ENCODE data around the gene METRN. TPM values are rescaled to one million over a fixed set of nuclear protein-coding genes. Genes with fewer than 3 reads are reported as not detected.
A peak's percentile ranks its signal among the peaks of the same experiment; 100 is the strongest.

Gene METRN
- total RNA-seq, result 10 to 100 TPM; 36.6 to 71.9 TPM

DNA sequence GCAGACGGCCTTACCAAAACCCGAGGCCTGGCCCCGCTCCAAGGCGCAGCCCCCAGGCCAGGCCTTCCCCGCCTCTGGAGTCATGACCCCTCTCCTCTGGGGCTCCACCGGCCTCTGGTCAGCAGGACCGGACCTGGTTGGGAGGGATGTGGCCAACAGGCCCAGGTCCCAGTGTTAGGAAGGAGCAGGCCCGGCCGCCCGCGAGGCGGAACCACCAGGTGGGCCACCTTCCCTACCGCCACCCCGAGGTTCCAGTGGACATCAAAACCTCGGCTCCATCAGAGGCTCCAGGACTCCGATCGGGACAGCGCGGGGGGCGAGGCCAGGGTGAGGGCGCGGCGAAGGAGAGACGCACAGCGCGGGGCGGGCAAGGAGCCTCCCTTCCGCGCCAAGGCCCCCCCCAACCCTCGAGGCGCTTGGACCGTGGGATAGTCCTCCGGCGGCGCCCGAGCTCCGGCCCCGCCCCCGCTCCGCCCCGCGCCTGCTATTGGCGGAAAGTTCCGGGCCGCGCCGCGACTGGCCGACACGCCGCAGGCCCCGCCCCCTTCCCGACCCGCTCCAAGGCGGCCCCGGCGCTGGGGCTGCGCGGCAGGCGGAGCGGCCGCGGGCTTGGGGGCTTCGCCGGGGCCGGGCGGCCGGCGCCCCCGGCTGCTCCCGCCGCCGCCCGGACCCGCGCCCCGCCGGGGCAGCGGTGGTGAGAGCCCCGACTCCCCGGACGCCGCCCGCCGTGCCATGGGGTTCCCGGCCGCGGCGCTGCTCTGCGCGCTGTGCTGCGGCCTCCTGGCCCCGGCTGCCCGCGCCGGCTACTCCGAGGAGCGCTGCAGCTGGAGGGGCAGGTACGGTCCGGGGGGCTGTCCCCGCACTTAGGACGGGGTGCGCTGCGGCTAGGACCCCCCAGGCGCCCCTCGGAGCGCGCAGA is at the start of gene METRN:
METRN (plus strand) TSS at position 561 of the 919 bp plus-strand sequence; CDS start at position 733, 172 bp downstream.
- intact Hi-C loops (cut with DNase I), result loop anchor here (5.0 kb wide), 1 partner anchor 337 kb away; no protein-coding TSS in a partner anchor
- Histone ChIP-seq H3K36me3 (replicated peaks in 1 of 2; ENCODE audit: insufficient read depth in 1 of 2, low read depth in 2 of 2) (no peaks in the 10 kb centered on the region), H3K27me3 (peaks cover 0 to 15% of the 10 kb centered on the region in 2 donors), H3K4me3 (peak within 1 kb of the TSS; percentile 25 to 43), H3K9me3 (no peaks in the 10 kb centered on the region), H3K4me1 (peaks cover 59% of the 10 kb centered on the region), H3K27ac (peak within 1 kb of the TSS; percentile 16 to 73 (median 63))
- TF ChIP-seq POLR2A (IDR thresholded peaks at IDR 0.05), result no peak
- TF ChIP-seq, protein P1, sequence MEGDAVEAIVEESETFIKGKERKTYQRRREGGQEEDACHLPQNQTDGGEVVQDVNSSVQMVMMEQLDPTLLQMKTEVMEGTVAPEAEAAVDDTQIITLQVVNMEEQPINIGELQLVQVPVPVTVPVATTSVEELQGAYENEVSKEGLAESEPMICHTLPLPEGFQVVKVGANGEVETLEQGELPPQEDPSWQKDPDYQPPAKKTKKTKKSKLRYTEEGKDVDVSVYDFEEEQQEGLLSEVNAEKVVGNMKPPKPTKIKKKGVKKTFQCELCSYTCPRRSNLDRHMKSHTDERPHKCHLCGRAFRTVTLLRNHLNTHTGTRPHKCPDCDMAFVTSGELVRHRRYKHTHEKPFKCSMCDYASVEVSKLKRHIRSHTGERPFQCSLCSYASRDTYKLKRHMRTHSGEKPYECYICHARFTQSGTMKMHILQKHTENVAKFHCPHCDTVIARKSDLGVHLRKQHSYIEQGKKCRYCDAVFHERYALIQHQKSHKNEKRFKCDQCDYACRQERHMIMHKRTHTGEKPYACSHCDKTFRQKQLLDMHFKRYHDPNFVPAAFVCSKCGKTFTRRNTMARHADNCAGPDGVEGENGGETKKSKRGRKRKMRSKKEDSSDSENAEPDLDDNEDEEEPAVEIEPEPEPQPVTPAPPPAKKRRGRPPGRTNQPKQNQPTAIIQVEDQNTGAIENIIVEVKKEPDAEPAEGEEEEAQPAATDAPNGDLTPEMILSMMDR (IDR thresholded peaks at IDR 0.05), result no peak
- 3 to 6% methylated on average over 5 to 55 of the region's 108 CpGs for WGBS, 2 donors
- DNase-seq (peak; percentile 92 to 95 (median 93)), ATAC-seq (peak; percentile 91)

DNA sequence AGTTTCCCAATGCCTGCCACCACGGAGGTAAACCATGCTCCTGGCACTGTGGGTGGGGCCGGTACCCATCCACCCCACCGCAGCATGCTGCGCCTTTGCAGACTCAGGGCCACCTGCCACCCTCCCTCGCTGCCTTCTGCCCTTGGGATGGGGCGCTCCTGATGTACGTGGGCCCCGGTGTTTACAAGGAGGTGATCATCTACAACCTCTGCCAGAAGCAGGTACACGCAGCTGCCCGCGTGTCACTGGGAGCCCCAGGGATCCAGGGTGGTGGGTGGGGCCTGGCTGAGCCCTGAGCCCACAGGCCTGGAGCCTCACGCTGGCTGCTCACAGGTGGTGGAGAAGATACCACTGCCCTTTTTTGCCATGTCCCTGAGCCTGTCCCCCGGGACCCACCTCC is 48.3 kb upstream of the METRN start:
- no peak for ATAC-seq
- no peaks in the 10 kb centered on the region for H3K27me3 ChIP-seq
- H3K4me1 ChIP-seq, result peaks cover 28% of the 10 kb centered on the region
- no peak for DNase-seq
- no peak overlapping the region for H3K27ac ChIP-seq
- 85 to 94% methylated on average over 5 to 10 of the region's 13 CpGs for WGBS, 2 donors
- no peaks in the 10 kb centered on the region for H3K9me3 ChIP-seq
- TF ChIP-seq, protein P1 (IDR thresholded peaks at IDR 0.05), result no peak
- no peak for TF ChIP-seq POLR2A (IDR thresholded peaks at IDR 0.05)
- intact Hi-C loops (cut with DNase I), result no loop called here
- no peak overlapping the region for H3K4me3 ChIP-seq
- peaks cover 0 to 10% of the 10 kb centered on the region in 2 donors for H3K36me3 ChIP-seq (replicated peaks in 1 of 2; ENCODE audit: insufficient read depth in 1 of 2, low read depth in 2 of 2)

- Histone ChIP-seq H3K4me1 (peaks cover 23% of the 10 kb centered on the region), H3K27ac (peak overlapping the region in 3 of 4 donors; percentile 57 to 80 (median 75)), H3K27me3 (no peaks in the 10 kb centered on the region), H3K36me3 (replicated peaks in 1 of 2; ENCODE audit: insufficient read depth in 1 of 2, low read depth in 2 of 2) (peaks cover 0 to 14% of the 10 kb centered on the region in 2 donors), H3K9me3 (no peaks in the 10 kb centered on the region), H3K4me3 (no peak overlapping the region)
- ATAC-seq, result peak; percentile 2
- intact Hi-C loops (cut with DNase I), result no loop called here
- TF ChIP-seq, protein P1 (IDR thresholded peaks at IDR 0.05), result no peak
- TF ChIP-seq POLR2A (IDR thresholded peaks at IDR 0.05), result no peak
- 73 to 77% methylated on average over 16 to 22 of the region's 22 CpGs for WGBS, 2 donors
- DNase-seq, result peak in 1 of 4 donors; percentile 36
Observed at GRCh38 chr16:667113-667779, 47.7 kb upstream of the METRN start.

GRCh38 chr16:667780-668518 is 47.0 kb upstream of the METRN start, which contains the start of gene RHOT2:
RHOT2 (plus strand) TSS chr16:668132; CDS start chr16:668200, 68 bp downstream.
- H3K27me3 ChIP-seq, result no peaks in the 10 kb centered on the region
- TF ChIP-seq POLR2A (IDR thresholded peaks at IDR 0.05), result peak in 2 of 3 donors; percentile 56 to 76
- TF ChIP-seq, protein P1 (IDR thresholded peaks at IDR 0.05), result peak; percentile 56 to 99 (median 92)
- peak within 1 kb of the TSS; percentile 42 to 80 (median 66) for H3K27ac ChIP-seq
- peaks cover 23% of the 10 kb centered on the region for H3K4me1 ChIP-seq
- H3K36me3 ChIP-seq (replicated peaks in 1 of 2; ENCODE audit: insufficient read depth in 1 of 2, low read depth in 2 of 2), result peaks cover 0 to 21% of the 10 kb centered on the region in 2 donors
- H3K4me3 ChIP-seq, result peak within 1 kb of the TSS; percentile 70 to 73
- 0% methylated on average over 13 to 68 of the region's 78 CpGs for WGBS, 2 donors
- DNase-seq (peak; percentile 93 to 94 (median 94)), ATAC-seq (peak; percentile 97)
- intact Hi-C loops (cut with DNase I), result no loop called here
- H3K9me3 ChIP-seq, result no peaks in the 10 kb centered on the region

All from body of pancreas (tissue), 4 donors.